Measurements from ENCODE around the gene DOC2B.

GRCh38 chr17:146983-147761, 34.3 kb downstream of the DOC2B start:
- TF ChIP-seq CTCF (IDR thresholded peaks at IDR 0.05) (no peak), POLR2A (IDR thresholded peaks at IDR 0.05) (no peak)

Data from heart left ventricle (tissue), 13 donors.